Right lung (tissue), 5 donors: Measurements from ENCODE around the gene PLAGL1. TPM values are rescaled to one million over a fixed set of nuclear protein-coding genes. Genes with fewer than 3 reads are reported as not detected.

ENCODE experiments used
- polyA plus RNA-seq, 5 donors: library from polyadenylated mRNA; unstranded; fragments of 120-200 nt; gene quantifications; one replicate each; pipeline versions ENCODE4 v1.2.1 to v1.2.3, GENCODE V29; 2013; ENCODE audit warnings: inconsistent platforms in 1 of 5, low replicate concordance in 1 of 5; ENCODE audit not compliant: insufficient read length in 5 of 5, insufficient read depth in 1 of 5

PLAGL1 gene
- polyA plus RNA-seq, 5 donors, result 124 to 186 (median 126) TPM

Other genes with a start within 250 kb of the PLAGL1 start
- gene LTV1, start 164.9 kb downstream of the PLAGL1 start, polyA plus RNA-seq, result 10 to 100 TPM; 37.9 to 45.1 (median 43.1) TPM
- not detected for gene ZC2HC1B, start 143.8 kb downstream of the PLAGL1 start, polyA plus RNA-seq
- gene SF3B5, start 87.3 kb upstream of the PLAGL1 start, polyA plus RNA-seq, result 100 to 1,000 TPM; 108 to 159 (median 116) TPM
- 1 to 10 TPM; 2.0 to 3.0 (median 2.2) TPM for gene STX11, start 142.3 kb upstream of the PLAGL1 start, polyA plus RNA-seq